GM13976 (cell line): Measurements from ENCODE around the gene GALNT9.
"Not testable (repeated sequence)": the region's sequence is repeated elsewhere in the genome, so short reads cannot be mapped to it uniquely, and the experiment has no call there.

Source experiments
- DNase-seq: peaks from one replicate; pipeline ENCODE4 v3.0.0; 2012; ENCODE audit warnings: low spot score
- in situ Hi-C: fragments of 300-500 bp; cut with MboI; formaldehyde crosslinking; loops from one replicate; pipeline ENCODE4 v1.12.0; 2022; ENCODE audit warnings: low sequenced_read_pairs, mixed read lengths, inconsistent platforms; ENCODE audit not compliant: unreplicated experiment
- TF ChIP-seq, protein P1 (sequence below): IDR thresholded peaks from 2 replicates; pipeline ENCODE4 v1.5.1; 2012; ENCODE audit warnings: borderline replicate concordance, mild to moderate bottlenecking; ENCODE audit not compliant: insufficient read depth; ENCODE audit errors: extremely low read depth, missing control alignments, control extremely low read depth

GALNT9 gene

DNA sequence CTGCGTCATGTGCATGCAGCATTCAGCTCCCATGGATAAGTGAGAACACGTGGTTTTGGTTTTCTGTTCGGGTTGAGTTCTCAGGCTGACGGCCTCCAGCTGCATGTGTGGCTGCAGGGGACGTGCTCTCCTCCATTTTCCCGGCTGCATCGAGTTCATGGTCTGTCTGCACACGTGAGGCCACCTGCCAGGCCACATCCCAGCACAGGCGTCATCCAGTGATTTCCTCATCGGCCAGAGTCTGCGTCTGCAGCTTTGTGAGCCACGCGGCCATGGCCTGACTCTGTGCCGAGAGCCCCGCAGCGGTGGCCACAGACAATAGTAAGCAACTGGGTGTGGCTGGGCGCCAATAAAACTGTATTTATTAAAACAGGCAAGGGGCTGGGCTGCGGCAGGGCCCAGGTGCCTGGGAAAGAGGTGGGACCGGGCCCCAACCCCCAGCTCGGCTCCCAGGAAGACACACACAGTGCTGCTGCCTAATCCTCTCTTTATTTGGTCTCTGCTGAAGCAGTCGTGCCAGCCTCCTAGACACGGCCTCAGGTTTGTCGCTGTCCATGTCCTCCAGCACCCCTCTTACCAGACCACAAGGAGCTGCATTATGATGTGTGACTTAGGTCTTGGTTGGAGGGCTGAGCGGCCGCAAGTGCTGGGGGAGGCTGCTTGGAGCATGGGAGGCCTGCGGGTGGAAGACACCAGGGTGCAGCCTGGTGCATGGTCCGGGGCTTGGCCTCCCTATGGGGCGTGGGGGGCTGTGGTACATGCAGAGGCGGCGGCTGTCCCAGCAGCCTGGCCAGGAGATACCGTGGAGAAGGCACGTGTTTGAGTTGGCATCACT is 133.1 kb downstream of the GALNT9 start:
- TF ChIP-seq, protein P1, sequence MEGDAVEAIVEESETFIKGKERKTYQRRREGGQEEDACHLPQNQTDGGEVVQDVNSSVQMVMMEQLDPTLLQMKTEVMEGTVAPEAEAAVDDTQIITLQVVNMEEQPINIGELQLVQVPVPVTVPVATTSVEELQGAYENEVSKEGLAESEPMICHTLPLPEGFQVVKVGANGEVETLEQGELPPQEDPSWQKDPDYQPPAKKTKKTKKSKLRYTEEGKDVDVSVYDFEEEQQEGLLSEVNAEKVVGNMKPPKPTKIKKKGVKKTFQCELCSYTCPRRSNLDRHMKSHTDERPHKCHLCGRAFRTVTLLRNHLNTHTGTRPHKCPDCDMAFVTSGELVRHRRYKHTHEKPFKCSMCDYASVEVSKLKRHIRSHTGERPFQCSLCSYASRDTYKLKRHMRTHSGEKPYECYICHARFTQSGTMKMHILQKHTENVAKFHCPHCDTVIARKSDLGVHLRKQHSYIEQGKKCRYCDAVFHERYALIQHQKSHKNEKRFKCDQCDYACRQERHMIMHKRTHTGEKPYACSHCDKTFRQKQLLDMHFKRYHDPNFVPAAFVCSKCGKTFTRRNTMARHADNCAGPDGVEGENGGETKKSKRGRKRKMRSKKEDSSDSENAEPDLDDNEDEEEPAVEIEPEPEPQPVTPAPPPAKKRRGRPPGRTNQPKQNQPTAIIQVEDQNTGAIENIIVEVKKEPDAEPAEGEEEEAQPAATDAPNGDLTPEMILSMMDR, result no peak
- no peak for DNase-seq
- in situ Hi-C loops, result no loop called here

DNA sequence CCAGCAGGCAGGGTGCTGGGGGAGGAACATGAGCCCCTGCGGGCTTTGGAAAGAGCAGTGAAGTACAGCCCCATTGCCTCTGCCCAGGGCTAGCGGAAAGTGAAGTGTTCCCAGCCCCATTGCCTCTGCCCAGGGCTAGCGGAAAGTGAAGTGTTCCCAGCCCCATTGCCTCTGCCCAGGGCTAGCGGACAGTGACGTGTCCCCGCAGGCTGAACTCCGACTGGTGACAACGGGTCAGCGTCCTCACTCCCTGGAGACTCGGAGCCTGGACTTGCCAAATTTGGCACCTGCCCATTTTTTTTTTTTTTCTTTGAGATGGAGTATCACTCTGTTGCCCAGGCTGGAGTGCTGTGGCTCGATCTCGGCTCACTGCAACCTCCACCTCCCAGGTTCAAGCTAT is 134.1 kb downstream of the GALNT9 start:
- DNase-seq, in situ Hi-C loops: not testable (repeated sequence)

DNA sequence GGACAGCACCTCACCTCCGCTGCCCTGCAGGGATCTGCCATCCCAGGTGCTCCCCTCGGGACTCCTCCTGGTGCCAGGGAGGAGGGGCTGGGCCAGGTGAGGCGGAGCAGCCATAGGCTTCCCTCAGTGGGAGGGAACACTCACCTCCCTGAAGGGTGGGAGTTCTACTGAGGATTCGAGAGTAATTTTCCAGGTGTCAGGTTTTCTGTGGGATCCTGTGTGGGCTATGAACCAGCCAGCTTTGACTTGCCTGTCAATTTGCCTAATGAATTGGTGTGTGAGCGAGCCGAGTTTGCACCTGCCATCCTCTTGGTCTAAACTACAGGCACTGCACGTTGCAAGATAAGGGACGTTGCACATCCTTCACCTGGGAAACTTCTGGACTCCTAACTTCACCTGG is 134.8 kb downstream of the GALNT9 start:
- DNase-seq, result no peak
- TF ChIP-seq, protein P1, result no peak
- in situ Hi-C loops, result no loop called here

DNA sequence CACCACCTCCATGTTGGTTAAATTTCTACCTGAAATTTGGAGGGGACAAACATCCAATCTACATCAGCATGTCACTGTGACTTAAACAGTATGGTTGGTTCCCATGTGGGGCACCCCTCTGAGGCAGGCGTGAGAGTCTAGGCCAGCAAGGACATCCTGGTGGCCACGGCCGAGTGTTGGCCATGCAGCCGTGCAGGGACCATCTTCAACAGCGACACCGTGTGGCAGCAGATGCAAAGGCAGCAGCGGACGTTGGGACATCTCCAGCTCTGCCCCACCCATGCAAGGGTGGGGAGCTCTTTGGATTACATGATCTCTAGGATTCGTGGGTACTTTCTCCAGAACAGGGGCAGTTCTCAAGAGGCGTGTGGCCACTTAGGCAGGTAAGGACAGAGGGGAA is 135.3 kb downstream of the GALNT9 start:
- TF ChIP-seq, protein P1, result no peak
- no peak for DNase-seq
- in situ Hi-C loops, result no loop called here

DNA sequence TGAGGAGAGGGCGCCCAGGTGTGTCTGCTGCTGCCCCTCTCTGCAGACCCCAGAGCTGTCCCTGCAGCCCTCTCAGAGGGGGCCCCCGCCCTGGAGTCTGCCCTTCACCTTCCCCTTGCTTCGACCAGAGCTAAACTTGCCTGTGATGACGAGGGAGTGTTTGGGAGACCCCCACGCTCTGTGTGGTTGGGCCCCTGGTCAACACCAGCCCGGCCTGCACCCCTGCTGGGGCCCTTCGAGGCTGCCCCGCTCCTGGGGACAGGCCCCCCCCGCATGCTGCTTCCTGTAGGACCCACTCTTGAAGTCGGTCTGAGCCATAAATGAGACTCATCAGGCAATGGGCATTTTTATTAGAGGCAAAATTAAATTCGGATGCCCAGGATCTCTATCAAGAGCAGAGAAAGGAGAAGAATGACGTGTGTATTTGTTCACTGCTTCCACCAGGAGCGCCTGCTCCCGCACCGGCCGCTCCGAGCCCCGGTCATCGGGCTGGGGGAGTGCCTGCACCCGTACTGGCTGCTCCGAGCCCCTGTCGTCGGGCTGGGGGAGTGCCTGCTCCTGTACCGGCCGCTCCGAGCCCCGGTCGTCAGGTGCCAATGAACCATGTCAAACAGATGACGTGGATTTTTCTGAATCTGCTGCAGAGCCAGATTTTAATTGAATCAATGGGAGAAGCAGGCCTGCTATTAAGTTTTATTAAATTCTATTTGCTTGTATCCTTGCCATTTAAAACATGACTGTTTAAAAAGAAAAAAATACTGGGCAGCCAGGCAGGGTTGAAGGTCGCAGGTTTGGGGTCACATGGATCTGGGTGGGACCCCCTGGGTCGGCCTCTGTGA is 137.5 kb downstream of the GALNT9 start:
- in situ Hi-C loops, result no loop called here
- TF ChIP-seq, protein P1, result no peak
- DNase-seq, result no peak

DNA sequence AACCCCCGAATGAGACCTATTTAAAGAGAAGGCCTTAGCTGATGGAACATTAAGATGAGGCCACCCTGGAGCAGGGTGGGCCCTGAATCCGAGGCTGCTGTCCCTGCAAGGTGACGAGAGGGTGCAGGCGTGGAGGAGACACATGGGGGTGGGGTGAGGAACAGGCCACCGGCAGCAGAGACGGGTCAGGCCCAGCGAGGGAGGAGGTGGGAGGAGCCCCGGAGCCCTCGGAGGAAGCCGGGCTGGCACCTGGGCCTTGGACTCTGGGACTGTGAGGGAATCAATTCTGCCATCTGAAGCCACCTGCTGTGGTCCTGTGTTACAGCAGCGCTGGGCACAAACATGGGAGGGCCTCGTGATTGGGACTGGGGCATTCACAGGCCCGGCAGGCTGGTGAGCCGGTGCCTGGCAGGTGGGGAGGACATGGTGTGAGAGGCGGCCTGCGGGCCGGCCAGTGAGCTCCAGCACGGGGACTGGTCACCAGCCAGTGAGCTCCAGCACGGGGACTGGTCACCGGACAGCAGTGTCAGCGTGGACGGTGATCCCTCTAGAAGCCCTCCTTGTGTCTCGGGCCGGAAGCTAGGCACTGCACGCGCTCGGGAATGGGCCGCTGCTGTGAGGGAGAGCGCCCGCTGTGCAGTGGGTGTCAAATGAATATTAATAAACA is 138.4 kb downstream of the GALNT9 start:
- TF ChIP-seq, protein P1, result no peak
- no peak for DNase-seq
- in situ Hi-C loops, result no loop called here
